ENCODE data around the gene RERE.
"Not testable (repeated sequence)": the region's sequence is repeated elsewhere in the genome, so short reads cannot be mapped to it uniquely, and the experiment has no call there.

GRCh38 chr1:8593292-8593691 is 224.1 kb downstream of the RERE start:
- not testable (repeated sequence) for TF ChIP-seq CTCF (IDR thresholded peaks at IDR 0.05 in 2 of 3, conservative IDR thresholded peaks at IDR 0.05 in 1 of 3; ENCODE audit: borderline replicate concordance in 1 of 3, insufficient read depth in 1 of 3, low read depth in 2 of 3, low read length in 2 of 3); JUND (IDR thresholded peaks at IDR 0.05); MAX (IDR thresholded peaks at IDR 0.05); EZH2 (IDR thresholded peaks at IDR 0.05); POLR2AphosphoS5 (IDR thresholded peaks at IDR 0.05; ENCODE audit: low read depth, low read length); CEBPB (IDR thresholded peaks at IDR 0.05; ENCODE audit: low read depth); POLR2A (IDR thresholded peaks at IDR 0.05; ENCODE audit: borderline replicate concordance, extremely low read depth, insufficient read depth, insufficient read length); TCF7L2 (IDR thresholded peaks at IDR 0.05; ENCODE audit: borderline replicate concordance, extremely low read depth, insufficient read depth, insufficient read length); SIN3A (IDR thresholded peaks at IDR 0.05; ENCODE audit: low read depth)
